OCI-LY3 (cell line): ENCODE results near the gene FCHO1.
A peak's percentile ranks its signal among the peaks of the same experiment; 100 is the strongest.

Experiments used
- H2AFZ ChIP-seq: fragments of 200-600, 300-600 bp; shearing (Covaris generic); 2 replicates; pipeline ENCODE4 v1.6.0; 2014; ENCODE audit warnings: antibody characterized with exemption, low read depth, low read length
- H3K27ac ChIP-seq: fragments of 200-600, 300-600 bp; sonication (generic); 2 replicates; pipeline ENCODE4 v1.5.1; 2014; ENCODE audit warnings: mild to moderate bottlenecking, low read length, moderate library complexity, mixed read lengths
- H3K27me3 ChIP-seq: fragments of 200-600, 300-600 bp; sonication (generic); 2 replicates; pipeline ENCODE4 v1.6.1; 2014; ENCODE audit warnings: low read depth, low read length, mixed read lengths
- H3K36me3 ChIP-seq: fragments of 200-600, 300-600 bp; sonication (generic); replicated peaks from 2 replicates; pipeline ENCODE3; 2014; ENCODE audit warnings: low read depth, low read length, mixed read lengths
- H3K4me1 ChIP-seq: fragments of 300-600, 200-600 bp; sonication (generic); 2 replicates; pipeline ENCODE4 v1.6.1; 2014; ENCODE audit warnings: low read length, mixed read lengths
- H3K4me2 ChIP-seq: fragments of 200-600, 300-600 bp; sonication (generic); 2 replicates; pipeline ENCODE4 v1.6.1; 2014; ENCODE audit warnings: low read length, mixed read lengths
- H3K4me3 ChIP-seq: fragments of 300-600, 200-600 bp; sonication (generic); 2 replicates; pipeline ENCODE4 v1.5.1; 2014; ENCODE audit warnings: antibody characterized with exemption, mild to moderate bottlenecking, low read length, moderate library complexity
- H3K79me2 ChIP-seq: fragments of 300-600, 200-600 bp; shearing (Covaris generic); 2 replicates; pipeline ENCODE4 v1.6.1; 2014; ENCODE audit warnings: mild to moderate bottlenecking, low read length, mixed read lengths
- H3K9ac ChIP-seq: fragments of 300-600, 200-600 bp; shearing (Covaris generic); 2 replicates; pipeline ENCODE4 v1.6.0; 2014; ENCODE audit warnings: mild to moderate bottlenecking, low read length, moderate library complexity
- H3K9me3 ChIP-seq: fragments of 200-600, 300-600 bp; shearing (Covaris generic); 2 replicates; pipeline ENCODE4 v1.6.1; 2014; ENCODE audit warnings: low read length, mixed read lengths; ENCODE audit not compliant: insufficient read depth
- H4K20me1 ChIP-seq: fragments of 200-600, 300-600 bp; sonication (generic); 2 replicates; pipeline ENCODE4 v1.6.1; 2016; ENCODE audit warnings: low read length, mixed read lengths; ENCODE audit not compliant: insufficient read depth
- EZH2phosphoT487 ChIP-seq: fragments of 200-600 bp; shearing (Covaris generic); IDR thresholded peaks from 2 replicates; pipeline ENCODE4 v1.6.1; 2018; ENCODE audit warnings: antibody characterized with exemption, mixed run types, low read depth
- TF ChIP-seq, protein P1 (sequence below): fragments of 200-600, 300-600 bp; sonication (generic); IDR thresholded peaks from 2 replicates; pipeline ENCODE4 v1.5.1; 2014; ENCODE audit warnings: antibody characterized with exemption, low read length, low read depth

FCHO1 gene

DNA sequence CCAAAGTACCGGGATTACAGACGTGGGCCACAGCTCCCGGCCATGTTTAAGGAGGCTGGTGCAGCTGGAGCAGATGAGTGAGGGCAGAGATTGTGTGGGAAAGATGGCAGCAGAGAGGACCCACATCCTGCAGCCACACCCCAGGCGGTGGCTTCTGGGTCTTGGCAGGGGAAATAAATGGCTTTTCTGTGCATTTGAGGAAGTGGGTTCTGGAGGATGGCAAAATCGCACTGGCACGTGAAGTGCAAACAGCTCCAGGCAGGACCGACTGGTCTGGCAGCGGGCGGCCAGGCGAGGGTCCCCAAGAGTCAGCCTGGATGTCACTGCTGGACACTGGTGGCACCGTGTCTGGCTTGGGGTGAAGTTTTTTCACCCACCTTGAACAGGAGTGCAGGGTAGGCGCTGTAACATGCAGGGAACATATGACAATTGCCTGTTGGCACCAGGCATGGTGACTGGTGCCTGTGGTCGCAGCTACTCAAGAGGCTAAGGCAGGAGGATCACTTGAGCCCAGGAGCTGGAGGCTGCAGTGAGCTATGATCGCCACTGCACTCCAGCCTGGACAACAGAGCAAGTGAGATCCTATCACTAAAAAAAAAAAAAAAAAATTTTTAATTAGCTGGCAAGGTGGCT, 52.1 kb downstream of the FCHO1 start:
- no peak for TF ChIP-seq EZH2phosphoT487
- TF ChIP-seq, protein P1, sequence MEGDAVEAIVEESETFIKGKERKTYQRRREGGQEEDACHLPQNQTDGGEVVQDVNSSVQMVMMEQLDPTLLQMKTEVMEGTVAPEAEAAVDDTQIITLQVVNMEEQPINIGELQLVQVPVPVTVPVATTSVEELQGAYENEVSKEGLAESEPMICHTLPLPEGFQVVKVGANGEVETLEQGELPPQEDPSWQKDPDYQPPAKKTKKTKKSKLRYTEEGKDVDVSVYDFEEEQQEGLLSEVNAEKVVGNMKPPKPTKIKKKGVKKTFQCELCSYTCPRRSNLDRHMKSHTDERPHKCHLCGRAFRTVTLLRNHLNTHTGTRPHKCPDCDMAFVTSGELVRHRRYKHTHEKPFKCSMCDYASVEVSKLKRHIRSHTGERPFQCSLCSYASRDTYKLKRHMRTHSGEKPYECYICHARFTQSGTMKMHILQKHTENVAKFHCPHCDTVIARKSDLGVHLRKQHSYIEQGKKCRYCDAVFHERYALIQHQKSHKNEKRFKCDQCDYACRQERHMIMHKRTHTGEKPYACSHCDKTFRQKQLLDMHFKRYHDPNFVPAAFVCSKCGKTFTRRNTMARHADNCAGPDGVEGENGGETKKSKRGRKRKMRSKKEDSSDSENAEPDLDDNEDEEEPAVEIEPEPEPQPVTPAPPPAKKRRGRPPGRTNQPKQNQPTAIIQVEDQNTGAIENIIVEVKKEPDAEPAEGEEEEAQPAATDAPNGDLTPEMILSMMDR, result no peak
- no peak overlapping the region for H3K4me3 ChIP-seq
- peaks cover 6% of the 10 kb centered on the region for H3K27me3 ChIP-seq
- no peaks in the 10 kb centered on the region for H3K9me3 ChIP-seq
- H3K4me1 ChIP-seq, result no peaks in the 10 kb centered on the region
- no peak overlapping the region for H3K9ac ChIP-seq
- no peaks in the 10 kb centered on the region for H3K36me3 ChIP-seq
- no peak overlapping the region for H3K4me2 ChIP-seq
- H2AFZ ChIP-seq, result 0 out of 2 replicates have a peak overlapping the region, but pooled peaks have one; percentile 28
- H3K27ac ChIP-seq, result no peak overlapping the region
- no peaks in the 10 kb centered on the region for H3K79me2 ChIP-seq
- no peaks in the 10 kb centered on the region for H4K20me1 ChIP-seq

DNA sequence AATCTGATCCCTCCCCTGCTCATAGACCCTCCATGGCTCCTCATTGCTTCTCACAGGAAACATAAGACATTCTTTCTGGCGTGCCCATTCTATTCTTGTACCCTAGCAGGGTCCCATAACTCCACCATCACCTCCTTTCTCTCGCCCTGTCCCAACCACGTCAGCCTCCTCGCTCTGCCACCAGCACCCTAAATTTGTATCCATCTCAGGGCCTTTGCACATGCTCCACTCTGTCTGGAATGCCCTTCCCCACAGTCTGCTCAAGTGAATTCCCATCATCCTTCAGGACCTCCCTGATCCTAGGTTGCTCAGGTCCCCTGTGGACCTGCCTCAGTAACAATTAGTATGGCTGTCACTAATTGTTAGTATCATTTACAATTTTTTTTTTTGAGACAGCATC, 54.1 kb downstream of the FCHO1 start:
- Histone ChIP-seq H3K27ac (no peak overlapping the region), H3K4me2 (no peak overlapping the region), H3K9ac (no peak overlapping the region), H4K20me1 (no peaks in the 10 kb centered on the region), H3K36me3 (no peaks in the 10 kb centered on the region), H2AFZ (no peak overlapping the region), H3K4me3 (no peak overlapping the region), H3K27me3 (peaks cover 6% of the 10 kb centered on the region), H3K4me1 (no peaks in the 10 kb centered on the region), H3K79me2 (no peaks in the 10 kb centered on the region), H3K9me3 (no peaks in the 10 kb centered on the region)
- no peak for TF ChIP-seq EZH2phosphoT487
- TF ChIP-seq, protein P1, result no peak

DNA sequence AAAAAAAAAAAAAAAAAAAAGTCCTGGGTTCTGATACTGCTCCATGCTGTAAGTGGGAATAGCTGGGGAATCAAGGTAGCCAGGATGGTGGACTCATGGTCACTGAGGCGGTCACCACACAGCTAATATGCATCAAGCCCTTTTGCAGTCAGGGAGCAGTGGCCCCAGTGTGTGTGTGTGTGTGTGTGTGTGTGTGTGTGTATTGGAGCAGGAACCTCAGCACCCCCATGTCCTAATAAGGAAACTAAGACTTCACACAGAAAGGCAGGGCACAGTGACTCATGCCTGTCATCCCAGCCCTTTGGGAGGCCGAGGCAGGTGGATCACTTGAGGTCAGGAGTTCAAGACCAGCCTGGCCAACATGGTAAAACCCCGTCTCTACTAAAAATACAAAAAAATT, 55.7 kb downstream of the FCHO1 start:
- no peak overlapping the region for H3K27ac ChIP-seq
- no peak overlapping the region for H3K4me3 ChIP-seq
- H3K4me2 ChIP-seq, result no peak overlapping the region
- H3K27me3 ChIP-seq, result peaks cover 6% of the 10 kb centered on the region
- no peaks in the 10 kb centered on the region for H3K4me1 ChIP-seq
- H3K36me3 ChIP-seq, result no peaks in the 10 kb centered on the region
- no peak overlapping the region for H2AFZ ChIP-seq
- H3K79me2 ChIP-seq, result no peaks in the 10 kb centered on the region
- no peaks in the 10 kb centered on the region for H4K20me1 ChIP-seq
- no peak overlapping the region for H3K9ac ChIP-seq
- H3K9me3 ChIP-seq, result no peaks in the 10 kb centered on the region
- TF ChIP-seq, protein P1, result no peak
- no peak for TF ChIP-seq EZH2phosphoT487

DNA sequence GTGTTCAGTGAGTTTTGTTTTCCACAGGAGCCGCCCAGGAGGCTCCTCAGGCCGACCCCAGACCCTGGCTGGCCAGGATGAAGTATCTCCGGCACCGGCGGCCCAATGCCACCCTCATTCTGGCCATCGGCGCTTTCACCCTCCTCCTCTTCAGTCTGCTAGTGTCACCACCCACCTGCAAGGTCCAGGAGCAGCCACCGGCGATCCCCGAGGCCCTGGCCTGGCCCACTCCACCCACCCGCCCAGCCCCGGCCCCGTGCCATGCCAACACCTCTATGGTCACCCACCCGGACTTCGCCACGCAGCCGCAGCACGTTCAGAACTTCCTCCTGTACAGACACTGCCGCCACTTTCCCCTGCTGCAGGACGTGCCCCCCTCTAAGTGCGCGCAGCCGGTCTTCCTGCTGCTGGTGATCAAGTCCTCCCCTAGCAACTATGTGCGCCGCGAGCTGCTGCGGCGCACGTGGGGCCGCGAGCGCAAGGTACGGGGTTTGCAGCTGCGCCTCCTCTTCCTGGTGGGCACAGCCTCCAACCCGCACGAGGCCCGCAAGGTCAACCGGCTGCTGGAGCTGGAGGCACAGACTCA, 56.5 kb downstream of the FCHO1 start:
- no peak overlapping the region for H3K4me2 ChIP-seq
- no peaks in the 10 kb centered on the region for H3K9me3 ChIP-seq
- no peaks in the 10 kb centered on the region for H3K36me3 ChIP-seq
- peaks cover 7% of the 10 kb centered on the region for H3K27me3 ChIP-seq
- no peak overlapping the region for H3K9ac ChIP-seq
- no peak overlapping the region for H3K4me3 ChIP-seq
- no peaks in the 10 kb centered on the region for H3K79me2 ChIP-seq
- no peak for TF ChIP-seq EZH2phosphoT487
- TF ChIP-seq, protein P1, result no peak
- no peak overlapping the region for H3K27ac ChIP-seq
- H4K20me1 ChIP-seq, result no peaks in the 10 kb centered on the region
- no peak overlapping the region for H2AFZ ChIP-seq
- H3K4me1 ChIP-seq, result no peaks in the 10 kb centered on the region
